ENCODE data around the gene IL34.

The IL34 gene

DNA sequence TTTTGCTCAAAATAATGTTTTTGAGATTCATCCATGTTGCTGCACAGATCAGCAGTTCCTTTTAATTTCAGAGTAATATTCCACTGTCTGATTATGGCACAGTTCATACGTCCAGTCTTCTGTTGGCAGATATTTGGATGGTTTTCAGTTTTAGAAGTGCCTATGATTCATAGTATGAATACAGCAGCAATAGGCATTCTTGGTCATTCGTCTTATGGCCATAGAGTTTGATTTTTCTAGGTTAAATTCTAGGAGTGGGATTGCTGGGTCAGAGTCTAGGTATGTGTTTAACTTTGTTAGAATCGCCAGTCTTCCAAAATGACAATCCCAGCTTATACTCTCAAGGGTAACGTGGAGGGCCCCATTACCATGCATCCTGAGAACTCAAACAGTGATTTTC, 11.5 kb upstream of the IL34 start:
- Histone ChIP-seq H4K8ac (ENCODE audit: low read depth, low read length) (no peak overlapping the region), H3K14ac (ENCODE audit: low read length) (no peak overlapping the region), H2AK5ac (ENCODE audit: low read length) (no peak overlapping the region), H2BK12ac (ENCODE audit: low read length) (no peak overlapping the region), H3K27ac (ENCODE audit: low read depth, low read length) (no peak overlapping the region), H3K4ac (ENCODE audit: low read depth, low read length) (no peak overlapping the region), H3K36me3 (ENCODE audit: control insufficient read depth in 1 of 2, insufficient read depth in 2 of 2, low read length in 2 of 2) (no peaks in the 10 kb centered on the region), H3K23ac (ENCODE audit: low read length) (no peak overlapping the region), H3K9me3 (ENCODE audit: insufficient read depth, low read depth, low read length) (peaks cover 2% of the 10 kb centered on the region), H3K27me3 (ENCODE audit: insufficient read depth, low read length) (no peaks in the 10 kb centered on the region), H3K4me2 (ENCODE audit: low read length) (no peak overlapping the region), H2BK5ac (ENCODE audit: low read depth, low read length, poor library complexity) (no peak overlapping the region), H3K79me2 (ENCODE audit: control insufficient read depth, insufficient read depth, low read length, poor library complexity) (no peaks in the 10 kb centered on the region), H4K12ac (ENCODE audit: low read depth, low read length) (no peak overlapping the region), H2AFZ (ENCODE audit: insufficient read depth, low read length, poor library complexity) (no peak overlapping the region), H2BK120ac (ENCODE audit: insufficient read depth, low read length, poor library complexity) (no peak overlapping the region), H3K9ac (ENCODE audit: low read length) (no peak overlapping the region), H3K4me3 (ENCODE audit: low read depth, low read length) (no peak overlapping the region), H3K18ac (ENCODE audit: low read length) (no peak overlapping the region), H3K79me1 (ENCODE audit: low read length) (no peaks in the 10 kb centered on the region), H4K91ac (ENCODE audit: low read depth, low read length) (no peak overlapping the region), H3K4me1 (ENCODE audit: control insufficient read depth in 1 of 2, insufficient read depth in 2 of 2, low read length in 2 of 2) (peaks cover 0 to 3% of the 10 kb centered on the region in 2 experiments)
- WGBS (ENCODE audit: extremely low coverage, insufficient coverage, insufficient read length): no CpG with 5 or more reads among the region's 4 CpGs
- DNase-seq: no peak

DNA sequence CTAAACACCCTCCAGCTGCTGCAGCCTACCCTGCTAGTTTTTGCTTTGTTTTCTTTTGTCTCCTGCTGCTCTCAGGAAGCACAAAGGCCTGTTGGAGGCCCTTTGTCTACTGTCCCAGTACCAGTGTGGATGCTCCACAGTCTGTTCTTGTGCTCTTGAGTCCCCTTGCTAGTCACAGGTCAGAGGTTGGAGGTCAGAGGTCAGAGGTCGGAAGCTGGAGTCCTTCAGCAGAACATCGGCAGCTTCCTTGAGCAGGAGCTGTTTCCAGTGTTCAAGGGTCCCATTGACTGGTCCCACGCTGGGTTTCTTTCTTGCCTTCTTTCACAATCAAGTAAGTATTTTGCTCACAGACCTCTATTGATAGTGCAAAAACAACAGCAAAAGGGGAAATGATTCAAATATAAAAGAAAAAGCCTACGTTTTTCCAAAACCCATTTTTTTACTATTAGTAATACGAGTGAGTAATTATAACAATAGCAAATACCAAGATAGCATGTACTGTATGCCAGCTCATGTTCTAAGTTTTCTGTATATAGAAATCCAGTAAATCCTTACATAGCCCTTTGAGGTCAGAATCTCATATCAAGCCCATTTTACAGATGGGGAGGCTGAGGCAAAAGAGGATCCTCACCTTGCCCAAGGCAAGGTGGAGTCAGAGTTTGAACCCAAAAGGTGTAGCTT, 10.9 kb upstream of the IL34 start:
- DNase-seq: peak in 1 of 2 donors; percentile 44
- Histone ChIP-seq H4K12ac (ENCODE audit: low read depth, low read length) (no peak overlapping the region), H3K9me3 (ENCODE audit: insufficient read depth, low read depth, low read length) (peaks cover under 1% of the 10 kb centered on the region), H3K79me2 (ENCODE audit: control insufficient read depth, insufficient read depth, low read length, poor library complexity) (no peaks in the 10 kb centered on the region), H3K18ac (ENCODE audit: low read length) (no peak overlapping the region), H3K27me3 (ENCODE audit: insufficient read depth, low read length) (no peaks in the 10 kb centered on the region), H3K4me2 (ENCODE audit: low read length) (no peak overlapping the region), H3K4ac (ENCODE audit: low read depth, low read length) (no peak overlapping the region), H3K23ac (ENCODE audit: low read length) (no peak overlapping the region), H2AFZ (ENCODE audit: insufficient read depth, low read length, poor library complexity) (no peak overlapping the region), H3K14ac (ENCODE audit: low read length) (no peak overlapping the region), H3K4me1 (ENCODE audit: control insufficient read depth in 1 of 2, insufficient read depth in 2 of 2, low read length in 2 of 2) (peaks cover 0 to 3% of the 10 kb centered on the region in 2 experiments), H2BK5ac (ENCODE audit: low read depth, low read length, poor library complexity) (no peak overlapping the region), H4K91ac (ENCODE audit: low read depth, low read length) (no peak overlapping the region), H3K79me1 (ENCODE audit: low read length) (no peaks in the 10 kb centered on the region), H4K8ac (ENCODE audit: low read depth, low read length) (no peak overlapping the region), H3K9ac (ENCODE audit: low read length) (no peak overlapping the region), H2BK120ac (ENCODE audit: insufficient read depth, low read length, poor library complexity) (no peak overlapping the region), H3K27ac (ENCODE audit: low read depth, low read length) (no peak overlapping the region), H3K36me3 (ENCODE audit: control insufficient read depth in 1 of 2, insufficient read depth in 2 of 2, low read length in 2 of 2) (no peaks in the 10 kb centered on the region), H3K4me3 (ENCODE audit: low read depth, low read length) (no peak overlapping the region), H2BK12ac (ENCODE audit: low read length) (no peak overlapping the region), H2AK5ac (ENCODE audit: low read length) (no peak overlapping the region)
- no CpG with 5 or more reads among the region's 5 CpGs for WGBS (ENCODE audit: extremely low coverage, insufficient coverage, insufficient read length)

DNA sequence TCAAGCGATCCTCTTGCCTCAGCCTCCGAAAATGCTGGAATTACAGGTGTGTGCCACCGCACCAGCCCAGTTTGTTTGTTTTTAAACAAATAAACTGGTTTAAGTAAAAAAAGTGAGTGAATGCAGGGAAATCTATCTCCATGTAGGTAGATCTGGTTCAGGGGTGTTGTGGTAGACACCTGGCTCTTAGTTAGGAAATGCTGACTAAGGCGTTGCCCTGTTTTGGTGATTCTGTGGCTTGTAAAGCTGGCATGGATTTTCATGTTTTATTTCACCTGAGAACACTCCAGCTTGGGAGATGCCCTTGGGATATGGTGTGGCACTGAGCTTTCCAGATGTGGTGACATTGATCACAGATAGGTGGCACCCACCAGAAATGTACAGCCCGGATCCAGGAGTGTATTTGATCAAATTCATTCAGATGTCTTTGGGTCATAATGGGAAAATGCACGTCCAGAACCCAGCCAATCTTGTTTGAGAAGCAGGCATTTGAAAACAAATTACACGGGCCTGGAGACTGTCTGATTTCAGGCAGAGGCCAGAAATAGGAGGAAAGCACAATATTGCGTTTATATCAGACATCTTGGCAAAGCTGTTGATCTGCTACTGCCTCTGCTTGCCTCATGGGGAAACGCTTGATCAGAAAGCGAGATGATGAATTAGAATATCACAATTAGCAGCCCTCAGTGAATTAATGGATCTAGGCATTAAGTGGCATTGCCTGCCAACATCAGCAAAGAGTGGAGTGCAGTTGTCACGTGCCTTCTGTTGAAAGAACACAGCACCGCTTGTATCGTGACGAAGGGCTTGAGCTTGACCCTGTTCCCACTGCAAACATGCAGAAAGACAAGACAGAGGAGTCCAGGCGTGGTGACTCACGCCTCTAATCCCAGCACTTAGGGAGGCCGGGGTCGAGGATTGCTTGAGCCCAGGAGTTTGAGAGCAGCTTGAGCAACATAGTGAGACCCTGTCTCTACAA, 7.3 kb upstream of the IL34 start:
- Histone ChIP-seq H3K79me2 (ENCODE audit: control insufficient read depth, insufficient read depth, low read length, poor library complexity) (no peaks in the 10 kb centered on the region), H3K27ac (ENCODE audit: low read depth, low read length) (no peak overlapping the region), H3K36me3 (ENCODE audit: control insufficient read depth in 1 of 2, insufficient read depth in 2 of 2, low read length in 2 of 2) (no peaks in the 10 kb centered on the region), H2BK5ac (ENCODE audit: low read depth, low read length, poor library complexity) (no peak overlapping the region), H3K9me3 (ENCODE audit: insufficient read depth, low read depth, low read length) (no peaks in the 10 kb centered on the region), H2BK12ac (ENCODE audit: low read length) (no peak overlapping the region), H3K9ac (ENCODE audit: low read length) (no peak overlapping the region), H2AK5ac (ENCODE audit: low read length) (no peak overlapping the region), H4K12ac (ENCODE audit: low read depth, low read length) (no peak overlapping the region), H4K8ac (ENCODE audit: low read depth, low read length) (no peak overlapping the region), H3K79me1 (ENCODE audit: low read length) (no peaks in the 10 kb centered on the region), H3K14ac (ENCODE audit: low read length) (no peak overlapping the region), H3K23ac (ENCODE audit: low read length) (no peak overlapping the region), H3K4ac (ENCODE audit: low read depth, low read length) (no peak overlapping the region), H4K91ac (ENCODE audit: low read depth, low read length) (no peak overlapping the region), H3K18ac (ENCODE audit: low read length) (no peak overlapping the region), H2AFZ (ENCODE audit: insufficient read depth, low read length, poor library complexity) (no peak overlapping the region), H3K4me3 (ENCODE audit: low read depth, low read length) (no peak overlapping the region), H3K4me1 (ENCODE audit: control insufficient read depth in 1 of 2, insufficient read depth in 2 of 2, low read length in 2 of 2) (peaks cover 0 to 3% of the 10 kb centered on the region in 2 experiments), H3K4me2 (ENCODE audit: low read length) (peak overlapping the region; percentile 8), H2BK120ac (ENCODE audit: insufficient read depth, low read length, poor library complexity) (no peak overlapping the region), H3K27me3 (ENCODE audit: insufficient read depth, low read length) (no peaks in the 10 kb centered on the region)
- DNase-seq: peak; percentile 40 to 80
- WGBS (ENCODE audit: extremely low coverage, insufficient coverage, insufficient read length): no CpG with 5 or more reads among the region's 18 CpGs

DNA sequence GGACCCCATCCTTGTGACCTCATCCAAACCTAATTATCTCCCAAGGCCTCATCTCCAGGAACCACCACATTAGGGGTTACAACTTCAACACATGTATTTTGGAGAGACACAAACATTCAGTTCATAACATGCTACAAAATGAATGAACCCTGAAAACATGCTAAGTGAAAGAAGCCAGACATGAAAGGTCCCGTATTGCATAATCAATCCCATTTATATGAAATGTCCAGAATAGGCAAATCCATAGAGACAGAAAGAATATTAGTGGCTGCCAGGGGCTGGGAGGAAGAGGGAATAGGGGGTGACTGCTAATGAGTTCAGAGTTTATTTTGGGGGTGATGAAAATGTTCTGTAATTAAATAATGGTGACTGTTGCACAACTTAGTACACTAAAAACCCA, 3.7 kb upstream of the IL34 start:
- H4K91ac ChIP-seq (ENCODE audit: low read depth, low read length): no peak overlapping the region
- no peak overlapping the region for H3K14ac ChIP-seq (ENCODE audit: low read length)
- H3K9me3 ChIP-seq (ENCODE audit: insufficient read depth, low read depth, low read length): no peaks in the 10 kb centered on the region
- H2AK5ac ChIP-seq (ENCODE audit: low read length): no peak overlapping the region
- H3K79me2 ChIP-seq (ENCODE audit: control insufficient read depth, insufficient read depth, low read length, poor library complexity): no peaks in the 10 kb centered on the region
- no peak overlapping the region for H3K4ac ChIP-seq (ENCODE audit: low read depth, low read length)
- H2BK120ac ChIP-seq (ENCODE audit: insufficient read depth, low read length, poor library complexity): no peak overlapping the region
- WGBS (ENCODE audit: extremely low coverage, insufficient coverage, insufficient read length): no CpG with 5 or more reads among the region's 1 CpG
- no peaks in the 10 kb centered on the region for H3K79me1 ChIP-seq (ENCODE audit: low read length)
- no peak overlapping the region for H2AFZ ChIP-seq (ENCODE audit: insufficient read depth, low read length, poor library complexity)
- H3K27ac ChIP-seq (ENCODE audit: low read depth, low read length): no peak overlapping the region
- H3K4me2 ChIP-seq (ENCODE audit: low read length): no peak overlapping the region
- no peak overlapping the region for H4K8ac ChIP-seq (ENCODE audit: low read depth, low read length)
- no peak overlapping the region for H4K12ac ChIP-seq (ENCODE audit: low read depth, low read length)
- no peak overlapping the region for H3K23ac ChIP-seq (ENCODE audit: low read length)
- H3K36me3 ChIP-seq (ENCODE audit: control insufficient read depth in 1 of 2, insufficient read depth in 2 of 2, low read length in 2 of 2): no peaks in the 10 kb centered on the region
- H3K27me3 ChIP-seq (ENCODE audit: insufficient read depth, low read length): no peaks in the 10 kb centered on the region
- H3K9ac ChIP-seq (ENCODE audit: low read length): no peak overlapping the region
- H3K4me1 ChIP-seq (ENCODE audit: control insufficient read depth in 1 of 2, insufficient read depth in 2 of 2, low read length in 2 of 2): peaks cover 0 to 5% of the 10 kb centered on the region in 2 experiments
- H3K4me3 ChIP-seq (ENCODE audit: low read depth, low read length): no peak overlapping the region
- no peak overlapping the region for H3K18ac ChIP-seq (ENCODE audit: low read length)
- no peak overlapping the region for H2BK5ac ChIP-seq (ENCODE audit: low read depth, low read length, poor library complexity)
- no peak for DNase-seq
- no peak overlapping the region for H2BK12ac ChIP-seq (ENCODE audit: low read length)
